KMS-11 (cell line): ENCODE data around the gene C17orf107.
"Not testable (repeated sequence)": the region's sequence is repeated elsewhere in the genome, so short reads cannot be mapped to it uniquely, and the experiment has no call there.

Source experiments
- H2AFZ ChIP-seq: fragments of 200-600 bp; sonication (generic); 2 replicates; pipeline ENCODE4 v1.6.1; 2016; ENCODE audit warnings: antibody characterized with exemption, mixed run types, low read depth
- H3K27ac ChIP-seq: fragments of 200-600 bp; sonication (generic); 2 replicates; pipeline ENCODE4 v1.6.1; 2016; ENCODE audit warnings: mild to moderate bottlenecking, mixed run types
- H3K27me3 ChIP-seq: fragments of 200-600 bp; sonication (generic); 2 replicates; pipeline ENCODE4 v1.6.1; 2017; ENCODE audit warnings: mild to moderate bottlenecking, low read depth, mixed run types, moderate library complexity; ENCODE audit not compliant: insufficient read depth
- H3K36me3 ChIP-seq: fragments of 200-600 bp; sonication (generic); 2 replicates; pipeline ENCODE4 v1.6.1; 2017; ENCODE audit warnings: mild to moderate bottlenecking, mixed run types; ENCODE audit not compliant: insufficient read depth
- H3K4me1 ChIP-seq: fragments of 200-600 bp; sonication (generic); 2 replicates; pipeline ENCODE4 v1.6.1; 2016; ENCODE audit warnings: mild to moderate bottlenecking, low read depth, mixed run types; ENCODE audit not compliant: poor library complexity, severe bottlenecking
- H3K4me2 ChIP-seq: fragments of 200-600 bp; sonication (generic); 2 replicates; pipeline ENCODE4 v1.7.0; 2016; ENCODE audit warnings: mild to moderate bottlenecking, mixed run types
- H3K4me3 ChIP-seq: fragments of 200-600 bp; sonication (generic); IDR thresholded peaks from 2 replicates; pipeline ENCODE4 v1.6.1; 2017; ENCODE audit warnings: low read depth, low read length, mixed read lengths; ENCODE audit not compliant: insufficient read depth
- H3K79me2 ChIP-seq: fragments of 200-600 bp; sonication (generic); 2 replicates; pipeline ENCODE4 v1.6.1; 2016; ENCODE audit warnings: low read depth, mixed run types; ENCODE audit not compliant: insufficient read depth
- H3K9ac ChIP-seq: fragments of 200-600 bp; sonication (generic); 2 replicates; pipeline ENCODE4 v1.6.1; 2016; ENCODE audit warnings: mild to moderate bottlenecking, mixed run types
- H4K20me1 ChIP-seq: fragments of 200-600 bp; sonication (generic); 2 replicates; pipeline ENCODE4 v1.6.1; 2016; ENCODE audit warnings: mild to moderate bottlenecking, mixed run types; ENCODE audit not compliant: insufficient read depth
- TF ChIP-seq, protein P1 (sequence below): fragments of 200-600 bp; sonication (generic); conservative IDR thresholded peaks from 2 replicates; pipeline ENCODE4 v1.6.1; 2017; ENCODE audit warnings: low read depth, mild to moderate bottlenecking, antibody characterized with exemption, low read length, moderate library complexity, mixed read lengths

The C17orf107 gene

DNA sequence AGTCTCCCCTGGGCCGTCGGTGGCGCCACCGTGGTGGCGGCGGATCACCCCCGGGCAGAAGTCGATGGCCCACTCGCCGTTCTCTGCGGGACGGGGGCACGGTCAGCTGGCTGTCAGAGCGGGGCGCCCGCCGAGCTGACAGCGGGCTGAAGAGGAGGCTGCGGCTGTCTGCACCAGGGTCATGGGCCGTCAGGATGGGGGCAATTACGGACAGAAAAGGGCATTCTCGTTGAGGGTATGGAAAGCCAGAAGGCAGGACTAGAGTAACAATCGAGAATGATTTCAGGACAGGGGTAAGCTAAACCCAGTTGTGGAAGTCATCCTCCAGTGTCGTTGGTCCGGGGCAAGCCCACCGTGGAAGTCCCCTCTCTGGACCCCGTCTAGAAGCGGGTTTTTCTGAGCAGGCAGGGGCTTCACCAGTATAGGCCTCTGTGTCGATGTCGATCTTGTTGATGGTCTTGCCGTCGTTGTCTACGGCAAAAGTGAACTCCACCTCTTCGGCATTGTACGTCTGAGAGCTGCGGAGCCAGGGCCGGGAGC lies 1.8 kb downstream of the C17orf107 start:
- Histone ChIP-seq H3K4me2 (no peak overlapping the region), H3K27ac (no peak overlapping the region), H3K79me2 (no peaks in the 10 kb centered on the region), H4K20me1 (no peaks in the 10 kb centered on the region), H3K36me3 (no peaks in the 10 kb centered on the region), H3K9ac (no peak overlapping the region), H3K4me1 (peaks cover 4% of the 10 kb centered on the region), H3K4me3 (no peak overlapping the region), H3K27me3 (no peaks in the 10 kb centered on the region), H2AFZ (no peak overlapping the region)
- TF ChIP-seq, protein P1, sequence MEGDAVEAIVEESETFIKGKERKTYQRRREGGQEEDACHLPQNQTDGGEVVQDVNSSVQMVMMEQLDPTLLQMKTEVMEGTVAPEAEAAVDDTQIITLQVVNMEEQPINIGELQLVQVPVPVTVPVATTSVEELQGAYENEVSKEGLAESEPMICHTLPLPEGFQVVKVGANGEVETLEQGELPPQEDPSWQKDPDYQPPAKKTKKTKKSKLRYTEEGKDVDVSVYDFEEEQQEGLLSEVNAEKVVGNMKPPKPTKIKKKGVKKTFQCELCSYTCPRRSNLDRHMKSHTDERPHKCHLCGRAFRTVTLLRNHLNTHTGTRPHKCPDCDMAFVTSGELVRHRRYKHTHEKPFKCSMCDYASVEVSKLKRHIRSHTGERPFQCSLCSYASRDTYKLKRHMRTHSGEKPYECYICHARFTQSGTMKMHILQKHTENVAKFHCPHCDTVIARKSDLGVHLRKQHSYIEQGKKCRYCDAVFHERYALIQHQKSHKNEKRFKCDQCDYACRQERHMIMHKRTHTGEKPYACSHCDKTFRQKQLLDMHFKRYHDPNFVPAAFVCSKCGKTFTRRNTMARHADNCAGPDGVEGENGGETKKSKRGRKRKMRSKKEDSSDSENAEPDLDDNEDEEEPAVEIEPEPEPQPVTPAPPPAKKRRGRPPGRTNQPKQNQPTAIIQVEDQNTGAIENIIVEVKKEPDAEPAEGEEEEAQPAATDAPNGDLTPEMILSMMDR = no peak

GRCh38 chr17:4901648-4902344 lies 2.5 kb downstream of the C17orf107 start:
- H2AFZ ChIP-seq = no peak overlapping the region
- no peak overlapping the region for H3K27ac ChIP-seq
- H3K4me3 ChIP-seq = no peak overlapping the region
- no peaks in the 10 kb centered on the region for H3K79me2 ChIP-seq
- H3K36me3 ChIP-seq = no peaks in the 10 kb centered on the region
- H3K9ac ChIP-seq = no peak overlapping the region
- no peaks in the 10 kb centered on the region for H3K27me3 ChIP-seq
- H3K4me2 ChIP-seq = no peak overlapping the region
- peaks cover 4% of the 10 kb centered on the region for H3K4me1 ChIP-seq
- H4K20me1 ChIP-seq = no peaks in the 10 kb centered on the region
- TF ChIP-seq, protein P1 = no peak

- no peak overlapping the region for H3K4me3 ChIP-seq
- no peak overlapping the region for H3K27ac ChIP-seq
These were observed 3.2 kb downstream of the C17orf107 start for GRCh38 chr17:4902540-4902939.

GRCh38 chr17:4903051-4903818 lies 3.9 kb downstream of the C17orf107 start, which contains the start of gene CHRNE:
TSS of gene CHRNE (minus strand) at chr17:4903098. CDS start at chr17:4903063, 35 bp downstream.
- Histone ChIP-seq H3K27ac (no peak within 1 kb of the TSS), H3K36me3 (no peaks in the 10 kb centered on the region), H3K4me2 (peak within 1 kb of the TSS; percentile 30; the same call in 1 of the 2 replicates), H3K4me1 (peaks cover 4% of the 10 kb centered on the region), H3K4me3 (no peak within 1 kb of the TSS), H4K20me1 (no peaks in the 10 kb centered on the region), H3K79me2 (no peaks in the 10 kb centered on the region), H3K27me3 (no peaks in the 10 kb centered on the region), H2AFZ (no peak within 1 kb of the TSS), H3K9ac (no peak within 1 kb of the TSS)
- TF ChIP-seq, protein P1 = peak; percentile 64

More at GRCh38 chr17:4902540-4902939, 3.2 kb downstream of the C17orf107 start:
- no peaks in the 10 kb centered on the region for H3K79me2 ChIP-seq
- TF ChIP-seq, protein P1 = no peak
- peaks cover 4% of the 10 kb centered on the region for H3K4me1 ChIP-seq
- no peaks in the 10 kb centered on the region for H3K27me3 ChIP-seq
- H3K9ac ChIP-seq = no peak overlapping the region
- H2AFZ ChIP-seq = no peak overlapping the region
- H4K20me1 ChIP-seq = no peaks in the 10 kb centered on the region
- H3K36me3 ChIP-seq = no peaks in the 10 kb centered on the region
- no peak overlapping the region for H3K4me2 ChIP-seq

DNA sequence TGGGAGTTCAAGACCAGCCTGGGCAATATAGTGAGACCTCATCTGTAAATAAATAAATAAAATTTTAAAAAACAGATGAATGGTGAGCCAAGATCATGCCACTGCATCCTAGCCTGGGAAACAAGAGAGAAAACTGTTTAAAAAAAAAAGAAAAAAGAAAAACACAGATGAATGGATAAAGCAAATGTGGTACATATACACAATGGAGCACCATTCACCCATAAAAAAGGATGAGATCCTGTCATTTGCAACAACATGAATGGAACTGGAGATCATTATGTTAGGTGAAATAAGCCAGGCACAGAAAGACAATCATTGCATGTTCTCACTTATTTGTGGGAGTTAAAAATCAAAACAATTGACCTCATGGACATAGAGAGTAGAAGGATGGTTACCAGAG lies 7.3 kb downstream of the C17orf107 start:
- not testable (repeated sequence) for H3K4me1 ChIP-seq, H3K9ac ChIP-seq, H3K27ac ChIP-seq, H3K36me3 ChIP-seq, H3K4me3 ChIP-seq, H3K79me2 ChIP-seq, H3K27me3 ChIP-seq, H4K20me1 ChIP-seq, H3K4me2 ChIP-seq, H2AFZ ChIP-seq
